Mesendoderm (in vitro differentiated cells): ENCODE results near the gene IFI27.
A peak's percentile ranks its signal among the peaks of the same experiment; 100 is the strongest.

Experiments
- DNase-seq: peaks from one replicate; pipeline ENCODE4 v3.0.0; 2013
- H2AK5ac ChIP-seq: 2 replicates; pipeline ENCODE4 v1.6.1; 2013; ENCODE audit warnings: low read length, inconsistent platforms
- H2BK120ac ChIP-seq: 2 replicates; pipeline ENCODE4 v1.6.1; 2013; ENCODE audit warnings: low read depth, mild to moderate bottlenecking, low read length, moderate library complexity, mixed read lengths
- H2BK15ac ChIP-seq: replicated peaks from 2 replicates; pipeline ENCODE4 v1.6.1; 2013; ENCODE audit warnings: low read depth, mild to moderate bottlenecking, moderate library complexity
- H2BK5ac ChIP-seq: 2 replicates; pipeline ENCODE4 v1.6.1; 2013; ENCODE audit warnings: low read length, inconsistent platforms
- H3K18ac ChIP-seq: 2 replicates; pipeline ENCODE4 v1.6.1; 2013; ENCODE audit warnings: mild to moderate bottlenecking, low read length, mixed read lengths
- H3K23ac ChIP-seq: one replicate; pipeline ENCODE4 v1.6.1; 2013; ENCODE audit warnings: low read length
- H3K27ac ChIP-seq: 2 replicates; pipeline ENCODE4 v1.5.1; 2013; ENCODE audit warnings: low read depth, mild to moderate bottlenecking, inconsistent platforms, low read length, moderate library complexity
- H3K27me3 ChIP-seq: 2 replicates; pipeline ENCODE4 v1.6.1; 2013; ENCODE audit warnings: low read length, control low read depth, mild to moderate bottlenecking, inconsistent platforms; ENCODE audit not compliant: insufficient read depth, poor library complexity
- H3K36me3 ChIP-seq: 2 replicates; pipeline ENCODE4 v1.6.1; 2013; ENCODE audit warnings: low read length, inconsistent platforms; ENCODE audit not compliant: control insufficient read depth, insufficient read depth
- H3K4ac ChIP-seq: one replicate; pipeline ENCODE4 v1.6.1; 2013; ENCODE audit warnings: low read depth, mild to moderate bottlenecking, low read length, moderate library complexity
- H3K4me1 ChIP-seq: 2 replicates; pipeline ENCODE4 v1.6.1; 2013; ENCODE audit warnings: low read depth, low read length, inconsistent platforms; ENCODE audit not compliant: control insufficient read depth
- H3K4me2 ChIP-seq: 2 replicates; pipeline ENCODE4 v1.6.1; 2013; ENCODE audit warnings: low read length
- H3K4me3 ChIP-seq: 2 replicates; pipeline ENCODE4 v1.5.1; 2013; ENCODE audit warnings: mild to moderate bottlenecking, low read length
- H3K56ac ChIP-seq: one replicate; pipeline ENCODE4 v1.6.1; 2013; ENCODE audit warnings: low read length
- H3K79me1 ChIP-seq: 2 replicates; pipeline ENCODE4 v1.6.1; 2013; ENCODE audit warnings: low read length, inconsistent platforms
- H3K79me2 ChIP-seq: 2 replicates; pipeline ENCODE4 v1.6.1; 2013; ENCODE audit warnings: mild to moderate bottlenecking, low read length; ENCODE audit not compliant: control insufficient read depth, insufficient read depth
- H3K9ac ChIP-seq: 2 replicates; pipeline ENCODE4 v1.6.1; 2013; ENCODE audit warnings: low read length, inconsistent platforms
- H4K5ac ChIP-seq: one replicate; pipeline ENCODE4 v1.6.1; 2013; ENCODE audit warnings: low read length
- H4K8ac ChIP-seq: one replicate; pipeline ENCODE4 v1.6.1; 2013; ENCODE audit warnings: low read depth, mild to moderate bottlenecking, control low read depth, low read length, moderate library complexity
- WGBS: extraction: QIAGEN DNeasy Blood & Tissue Kit; methylation state at CpG from one replicate; pipeline ENCODE4 v1.1.7; 2013; ENCODE audit warnings: low lambda C conversion rate, missing lambda C conversion rate; ENCODE audit not compliant: insufficient coverage; ENCODE audit errors: extremely low coverage; 5-methylcytosine and 5-hydroxymethylcytosine counted together

Gene IFI27

DNA sequence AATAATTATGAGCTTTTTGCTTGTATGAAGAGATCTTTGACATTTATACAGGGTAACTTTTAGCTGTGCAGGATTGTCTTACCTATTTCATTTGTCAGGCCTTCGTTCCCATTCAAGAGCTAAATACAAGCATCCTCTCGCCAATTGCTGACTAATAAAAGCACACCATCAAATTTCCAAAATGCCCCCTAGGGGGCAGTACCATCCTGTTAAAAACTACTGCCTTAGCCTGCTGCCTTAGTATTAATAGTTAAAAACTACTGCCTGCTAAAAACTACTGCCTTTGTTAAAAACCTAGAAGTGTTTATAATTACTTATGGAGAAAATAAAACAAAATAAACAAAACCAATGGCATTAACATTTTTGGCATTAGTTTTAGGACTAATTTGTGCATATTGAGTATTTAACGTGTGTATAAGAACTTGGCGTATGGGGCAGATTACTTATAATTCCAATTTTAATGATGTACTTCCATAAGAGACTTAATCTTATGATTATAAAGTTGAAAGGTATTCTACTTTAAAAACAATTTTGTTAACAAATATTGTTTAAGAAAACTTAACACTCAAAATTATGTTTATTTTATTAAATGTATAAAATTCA, 21.9 kb downstream of the IFI27 start:
- H3K56ac ChIP-seq, result no peak overlapping the region
- no peaks in the 10 kb centered on the region for H3K79me1 ChIP-seq
- no peak overlapping the region for H2BK5ac ChIP-seq
- H3K27me3 ChIP-seq, result no peaks in the 10 kb centered on the region
- no peak overlapping the region for H3K18ac ChIP-seq
- peak; percentile 78 for DNase-seq
- no peak overlapping the region for H2BK120ac ChIP-seq
- WGBS, result no CpG with 5 or more reads among the region's 4 CpGs
- H3K4me3 ChIP-seq, result no peak overlapping the region
- no peaks in the 10 kb centered on the region for H3K79me2 ChIP-seq
- H3K36me3 ChIP-seq, result no peaks in the 10 kb centered on the region
- H3K4ac ChIP-seq, result no peak overlapping the region
- no peak overlapping the region for H3K4me2 ChIP-seq
- H3K23ac ChIP-seq, result no peak overlapping the region
- no peak overlapping the region for H4K5ac ChIP-seq
- H3K4me1 ChIP-seq, result no peaks in the 10 kb centered on the region
- H2BK15ac ChIP-seq, result no peak overlapping the region
- no peak overlapping the region for H3K9ac ChIP-seq
- no peak overlapping the region for H2AK5ac ChIP-seq
- H3K27ac ChIP-seq, result no peak overlapping the region
- no peak overlapping the region for H4K8ac ChIP-seq

DNA sequence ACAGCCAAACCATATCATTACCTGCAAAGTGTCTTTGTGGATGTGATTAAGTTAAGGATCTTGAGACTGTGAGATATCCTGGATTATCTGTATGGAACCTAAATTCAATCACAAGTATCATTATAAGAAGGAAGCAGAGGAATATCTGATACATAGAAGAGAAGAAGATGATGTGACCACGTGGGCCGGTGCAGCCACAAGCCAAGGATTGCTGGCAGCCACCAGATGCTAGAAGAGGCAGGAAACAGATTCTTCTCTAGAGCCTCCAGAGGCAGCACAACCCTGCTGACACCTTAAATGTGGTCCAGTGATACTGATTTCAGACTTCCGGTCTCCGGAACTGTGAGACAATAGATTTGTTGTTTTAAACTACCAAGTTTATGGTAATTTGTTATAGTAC, 24.9 kb downstream of the IFI27 start:
- no peak overlapping the region for H3K9ac ChIP-seq

DNA sequence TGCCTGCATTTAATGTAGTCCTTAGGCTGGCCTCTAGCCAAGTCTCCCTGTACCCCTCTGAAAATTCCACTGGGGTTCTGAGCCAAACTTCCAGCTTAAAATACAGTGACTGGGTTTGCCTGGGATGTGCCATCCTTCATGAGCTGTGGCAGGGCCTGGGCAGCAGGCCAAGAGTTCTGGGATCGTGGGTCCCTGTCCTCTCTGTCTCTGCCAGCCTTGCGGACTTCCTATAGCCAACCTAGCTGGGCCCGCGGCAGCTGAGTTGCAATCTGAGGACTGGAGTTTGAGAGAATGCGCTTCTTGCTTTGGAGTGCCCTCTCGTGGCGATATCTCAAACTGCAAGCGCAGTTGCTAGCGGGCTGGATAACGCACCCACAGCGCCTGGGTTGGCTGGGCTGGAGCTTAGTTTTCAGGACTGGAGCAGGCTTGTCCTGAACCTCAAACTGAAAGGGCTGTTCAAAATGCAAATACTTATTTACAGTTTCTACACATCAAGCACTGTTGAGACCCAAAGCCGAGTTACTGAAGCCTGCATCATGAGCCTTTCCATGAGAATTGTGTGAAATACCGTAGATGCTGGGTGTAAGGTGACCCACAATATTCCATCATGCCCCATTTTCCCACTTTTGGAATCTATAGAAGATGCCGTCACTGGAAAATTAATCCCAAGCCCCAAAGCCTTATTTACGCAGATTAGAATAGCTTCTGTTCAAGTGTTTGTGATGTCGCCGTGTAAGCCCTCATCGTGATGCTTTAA, 26.2 kb downstream of the IFI27 start:
- Histone ChIP-seq H4K8ac (no peak overlapping the region), H3K23ac (no peak overlapping the region), H2BK5ac (no peak overlapping the region), H3K36me3 (no peaks in the 10 kb centered on the region), H3K27me3 (no peaks in the 10 kb centered on the region), H3K79me1 (no peaks in the 10 kb centered on the region), H3K4me3 (no peak overlapping the region), H3K27ac (no peak overlapping the region), H3K18ac (no peak overlapping the region), H3K56ac (no peak overlapping the region), H2BK120ac (no peak overlapping the region), H3K4ac (no peak overlapping the region), H4K5ac (no peak overlapping the region), H3K4me2 (no peak overlapping the region), H3K9ac (no peak overlapping the region), H3K79me2 (no peaks in the 10 kb centered on the region), H3K4me1 (no peaks in the 10 kb centered on the region), H2BK15ac (no peak overlapping the region), H2AK5ac (no peak overlapping the region)
- DNase-seq, result peak; percentile 90
- WGBS, result no CpG with 5 or more reads among the region's 18 CpGs

More for the DNA sequence above, 24.9 kb downstream of the IFI27 start:
- no CpG with 5 or more reads among the region's 4 CpGs for WGBS
- Histone ChIP-seq H2BK120ac (no peak overlapping the region), H3K4me1 (no peaks in the 10 kb centered on the region), H3K23ac (no peak overlapping the region), H3K4ac (no peak overlapping the region), H3K4me2 (no peak overlapping the region), H3K27me3 (no peaks in the 10 kb centered on the region), H4K8ac (no peak overlapping the region), H3K36me3 (no peaks in the 10 kb centered on the region), H3K27ac (no peak overlapping the region), H3K4me3 (no peak overlapping the region), H2BK15ac (no peak overlapping the region), H2AK5ac (no peak overlapping the region), H3K79me1 (no peaks in the 10 kb centered on the region), H3K79me2 (no peaks in the 10 kb centered on the region), H3K18ac (no peak overlapping the region), H2BK5ac (no peak overlapping the region), H4K5ac (no peak overlapping the region), H3K56ac (no peak overlapping the region)
- no peak for DNase-seq

DNA sequence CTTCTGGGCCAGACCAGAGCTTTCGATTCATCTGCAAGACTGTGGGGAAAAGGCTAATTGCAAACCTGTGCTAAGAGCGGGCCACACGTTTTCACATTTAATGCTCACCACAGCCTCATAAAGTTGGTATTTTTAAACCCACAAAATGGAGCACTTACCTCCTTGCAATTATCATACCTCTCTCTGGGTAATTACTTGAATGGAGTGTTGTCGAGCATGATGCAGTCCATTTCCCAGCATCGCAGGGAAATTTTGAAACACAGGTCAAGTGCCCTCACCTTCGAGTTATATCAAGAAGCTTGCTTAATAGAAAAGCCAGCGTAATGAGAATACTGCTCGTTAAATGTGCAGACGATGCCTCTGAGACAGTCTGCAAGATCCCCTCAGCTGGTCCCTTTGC, 27.7 kb downstream of the IFI27 start:
- H3K27ac ChIP-seq, result no peak overlapping the region
- H3K23ac ChIP-seq, result no peak overlapping the region
- no CpG with 5 or more reads among the region's 9 CpGs for WGBS
- H2BK120ac ChIP-seq, result no peak overlapping the region
- H3K79me2 ChIP-seq, result no peaks in the 10 kb centered on the region
- no peak overlapping the region for H3K4me2 ChIP-seq
- no peaks in the 10 kb centered on the region for H3K36me3 ChIP-seq
- H3K18ac ChIP-seq, result no peak overlapping the region
- H3K9ac ChIP-seq, result no peak overlapping the region
- no peak overlapping the region for H2AK5ac ChIP-seq
- H4K5ac ChIP-seq, result no peak overlapping the region
- H2BK15ac ChIP-seq, result no peak overlapping the region
- no peak overlapping the region for H2BK5ac ChIP-seq
- H3K4me1 ChIP-seq, result no peaks in the 10 kb centered on the region
- H3K4me3 ChIP-seq, result no peak overlapping the region
- no peaks in the 10 kb centered on the region for H3K79me1 ChIP-seq
- no peak for DNase-seq
- no peaks in the 10 kb centered on the region for H3K27me3 ChIP-seq
- H3K56ac ChIP-seq, result no peak overlapping the region
- H3K4ac ChIP-seq, result no peak overlapping the region
- no peak overlapping the region for H4K8ac ChIP-seq

DNA sequence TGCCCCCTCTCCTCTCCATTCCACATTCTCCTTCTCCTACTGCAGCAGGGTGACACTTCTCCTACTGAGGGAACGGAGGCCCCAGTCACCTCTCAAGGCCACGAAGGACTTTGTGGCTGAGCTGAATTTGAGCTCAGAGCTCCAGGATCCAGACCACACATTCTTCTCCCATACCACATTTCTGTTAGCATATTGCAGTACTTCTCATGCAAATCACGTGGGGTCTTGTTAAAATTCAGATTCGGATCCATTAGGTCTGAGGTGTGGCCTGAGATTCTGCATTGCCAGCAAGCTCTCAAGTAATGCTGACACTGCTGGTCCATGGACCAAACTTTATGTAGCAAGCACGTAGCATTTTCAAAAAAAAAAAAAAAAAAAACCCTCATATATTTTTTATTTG, 28.5 kb downstream of the IFI27 start:
- no peak overlapping the region for H2BK5ac ChIP-seq
- H3K27ac ChIP-seq, result no peak overlapping the region
- H3K9ac ChIP-seq, result no peak overlapping the region
- no peaks in the 10 kb centered on the region for H3K36me3 ChIP-seq
- H3K79me2 ChIP-seq, result no peaks in the 10 kb centered on the region
- H4K5ac ChIP-seq, result no peak overlapping the region
- peak; percentile 8 for DNase-seq
- H3K56ac ChIP-seq, result peak overlapping the region; percentile 30
- no CpG with 5 or more reads among the region's 5 CpGs for WGBS
- no peak overlapping the region for H4K8ac ChIP-seq
- no peak overlapping the region for H3K18ac ChIP-seq
- no peak overlapping the region for H2AK5ac ChIP-seq
- no peak overlapping the region for H3K4ac ChIP-seq
- H3K79me1 ChIP-seq, result no peaks in the 10 kb centered on the region
- no peak overlapping the region for H2BK15ac ChIP-seq
- no peak overlapping the region for H3K23ac ChIP-seq
- no peak overlapping the region for H2BK120ac ChIP-seq
- no peak overlapping the region for H3K4me2 ChIP-seq
- no peak overlapping the region for H3K4me3 ChIP-seq
- H3K27me3 ChIP-seq, result no peaks in the 10 kb centered on the region
- no peaks in the 10 kb centered on the region for H3K4me1 ChIP-seq
